ENCODE data around the gene FOXO6. TPM values are rescaled to one million over a fixed set of nuclear protein-coding genes. Genes with fewer than 3 reads are reported as not detected.

The FOXO6 gene
- total and polyA plus RNA-seq, 12 donors: 0.22 to 7.0 (median 1.2) TPM; not detected in 1

DNA sequence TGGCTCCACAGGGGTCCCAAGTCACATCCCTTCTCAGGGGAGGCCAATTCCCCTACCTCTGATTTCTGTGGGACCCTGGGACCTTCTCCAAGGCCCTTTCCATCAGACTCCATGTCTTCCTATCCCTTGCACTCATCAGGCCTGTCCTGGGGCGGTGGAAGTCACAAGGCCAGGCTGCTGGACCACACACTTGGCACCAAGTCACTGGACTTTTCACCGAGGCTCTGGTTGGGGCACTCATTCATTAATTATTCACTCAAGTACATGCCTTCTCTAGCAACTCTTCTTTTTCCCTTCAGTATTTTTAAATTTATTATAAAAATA, 11.2 kb upstream of the FOXO6 start:
- TF ChIP-seq POLR2A (IDR thresholded peaks at IDR 0.05): no peak
- TF ChIP-seq, protein P1, sequence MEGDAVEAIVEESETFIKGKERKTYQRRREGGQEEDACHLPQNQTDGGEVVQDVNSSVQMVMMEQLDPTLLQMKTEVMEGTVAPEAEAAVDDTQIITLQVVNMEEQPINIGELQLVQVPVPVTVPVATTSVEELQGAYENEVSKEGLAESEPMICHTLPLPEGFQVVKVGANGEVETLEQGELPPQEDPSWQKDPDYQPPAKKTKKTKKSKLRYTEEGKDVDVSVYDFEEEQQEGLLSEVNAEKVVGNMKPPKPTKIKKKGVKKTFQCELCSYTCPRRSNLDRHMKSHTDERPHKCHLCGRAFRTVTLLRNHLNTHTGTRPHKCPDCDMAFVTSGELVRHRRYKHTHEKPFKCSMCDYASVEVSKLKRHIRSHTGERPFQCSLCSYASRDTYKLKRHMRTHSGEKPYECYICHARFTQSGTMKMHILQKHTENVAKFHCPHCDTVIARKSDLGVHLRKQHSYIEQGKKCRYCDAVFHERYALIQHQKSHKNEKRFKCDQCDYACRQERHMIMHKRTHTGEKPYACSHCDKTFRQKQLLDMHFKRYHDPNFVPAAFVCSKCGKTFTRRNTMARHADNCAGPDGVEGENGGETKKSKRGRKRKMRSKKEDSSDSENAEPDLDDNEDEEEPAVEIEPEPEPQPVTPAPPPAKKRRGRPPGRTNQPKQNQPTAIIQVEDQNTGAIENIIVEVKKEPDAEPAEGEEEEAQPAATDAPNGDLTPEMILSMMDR (IDR thresholded peaks at IDR 0.05): no peak
- H3K9me3 ChIP-seq (replicated peaks in 1 of 3): no peaks in the 10 kb centered on the region
- WGBS, 4 donors: 54 to 72% (median 57%) methylated on average over 2 of the region's 2 CpGs
- no peaks in the 10 kb centered on the region for H3K36me3 ChIP-seq (replicated peaks in 1 of 2)
- DNase-seq: peak in 2 of 7 donors; percentile 8 to 30
- H3K27ac ChIP-seq: no peak overlapping the region
- H3K27me3 ChIP-seq: no peaks in the 10 kb centered on the region
- no peaks in the 10 kb centered on the region for H3K4me1 ChIP-seq (replicated peaks in 1 of 2)
- H3K4me3 ChIP-seq: no peak overlapping the region
- intact Hi-C loops (cut with DNase I): no loop called here

- H3K36me3 ChIP-seq (replicated peaks in 1 of 2): no peaks in the 10 kb centered on the region
- intact Hi-C loops (cut with DNase I): no loop called here
- no peak for TF ChIP-seq POLR2A (IDR thresholded peaks at IDR 0.05)
- TF ChIP-seq, protein P1 (IDR thresholded peaks at IDR 0.05): no peak
- WGBS, 4 donors: 82 to 89% (median 84%) methylated on average over 6 of the region's 6 CpGs
- no peak overlapping the region for H3K27ac ChIP-seq
- no peak overlapping the region for H3K4me3 ChIP-seq
- DNase-seq: peak in 3 of 7 donors; percentile 3 to 13 (median 3)
- no peaks in the 10 kb centered on the region for H3K9me3 ChIP-seq (replicated peaks in 1 of 3)
- H3K27me3 ChIP-seq: no peaks in the 10 kb centered on the region
- H3K4me1 ChIP-seq (replicated peaks in 1 of 2): no peaks in the 10 kb centered on the region
These were observed 9.7 kb upstream of the FOXO6 start for GRCh38 chr1:41351262-41352151.

GRCh38 chr1:41353744-41354143, 7.5 kb upstream of the FOXO6 start:
- no peak overlapping the region for H3K4me3 ChIP-seq
- no peaks in the 10 kb centered on the region for H3K4me1 ChIP-seq (replicated peaks in 1 of 2)
- no peak for TF ChIP-seq POLR2A (IDR thresholded peaks at IDR 0.05)
- TF ChIP-seq, protein P1 (IDR thresholded peaks at IDR 0.05): no peak
- H3K27ac ChIP-seq: no peak overlapping the region
- WGBS, 4 donors: 90 to 99% (median 91%) methylated on average over 8 to 9 of the region's 9 CpGs
- H3K36me3 ChIP-seq (replicated peaks in 1 of 2): no peaks in the 10 kb centered on the region
- DNase-seq: peak in 2 of 7 donors; percentile 9
- no peaks in the 10 kb centered on the region for H3K9me3 ChIP-seq (replicated peaks in 1 of 3)
- H3K27me3 ChIP-seq: no peaks in the 10 kb centered on the region
- intact Hi-C loops (cut with DNase I): no loop called here

GRCh38 chr1:41354956-41355355, 6.3 kb upstream of the FOXO6 start:
- no peak overlapping the region for H3K4me3 ChIP-seq
- TF ChIP-seq, protein P1 (IDR thresholded peaks at IDR 0.05): no peak
- no peak for TF ChIP-seq POLR2A (IDR thresholded peaks at IDR 0.05)
- peak in 2 of 7 donors; percentile 10 to 34 for DNase-seq
- H3K27me3 ChIP-seq: no peaks in the 10 kb centered on the region
- intact Hi-C loops (cut with DNase I): no loop called here
- H3K27ac ChIP-seq: no peak overlapping the region
- H3K9me3 ChIP-seq (replicated peaks in 1 of 3): no peaks in the 10 kb centered on the region
- WGBS, 4 donors: 70 to 100% (median 93%) methylated on average over 3 of the region's 3 CpGs
- H3K4me1 ChIP-seq (replicated peaks in 1 of 2): no peaks in the 10 kb centered on the region
- no peaks in the 10 kb centered on the region for H3K36me3 ChIP-seq (replicated peaks in 1 of 2)
